Activated CD8-positive, alpha-beta T cell treated with anti-CD3 and anti-CD28 coated beads for 36 hours (primary cell): Measurements from ENCODE around the gene DCP1B. TPM values are rescaled to one million over a fixed set of nuclear protein-coding genes. Genes with fewer than 3 reads are reported as not detected.

Experiments used
- ATAC-seq: fragments of 200-7000 bp; cut with Tn5 transposase; one replicate; pipeline ENCODE4 v1.10.0; 2021; ENCODE audit warnings: mild to moderate bottlenecking, moderate library complexity
- CTCF ChIA-PET: fragments of 350-600 bp; sonication (Branson Sonifier 250); formaldehyde crosslinking; loops from one replicate; lab custom pipeline; 2021; ENCODE audit warnings: antibody characterized with exemption; lab: Charles Lee
- POLR2A ChIA-PET: fragments of 350-600 bp; sonication (Branson Sonifier 250); formaldehyde crosslinking; loops from one replicate; lab custom pipeline; 2021; ENCODE audit warnings: antibody characterized with exemption; lab: Charles Lee
- DNase-seq: peaks from one replicate; pipeline ENCODE4 v3.0.0-alpha.2; 2020
- H3K27ac Mint-ChIP-seq: one replicate; pipeline ENCODE4 v1.8.0; 2021; ENCODE audit warnings: mild to moderate bottlenecking, mixed read lengths
- H3K27me3 Mint-ChIP-seq: one replicate; pipeline ENCODE4 v1.8.0; 2021; ENCODE audit warnings: mixed read lengths
- H3K36me3 Mint-ChIP-seq: one replicate; pipeline ENCODE4 v1.8.0; 2021; ENCODE audit warnings: low read depth, mixed read lengths
- H3K4me1 Mint-ChIP-seq: one replicate; pipeline ENCODE4 v1.8.0; 2021; ENCODE audit warnings: low read depth, mixed read lengths
- H3K4me3 Mint-ChIP-seq: one replicate; pipeline ENCODE4 v1.8.0; 2021; ENCODE audit warnings: mild to moderate bottlenecking, moderate library complexity, mixed read lengths
- H3K9me3 Mint-ChIP-seq: one replicate; pipeline ENCODE4 v1.8.0; 2021; ENCODE audit warnings: mixed read lengths
- intact Hi-C: fragments of 100-400 bp; cut with micrococcal nuclease; formaldehyde crosslinking; loops from one replicate; pipeline ENCODE4 v1.10.0; 2022
- total RNA-seq, 2 experiments: library from RNA; stranded (reverse); gene quantifications; one replicate each; pipeline ENCODE4 v1.2.3, GENCODE V29; 2021
- TF ChIP-seq, protein P1 (sequence below): fragments of 200-600 bp; IDR thresholded peaks from one replicate; pipeline ENCODE4 v1.8.0; 2022; ENCODE audit warnings: antibody characterized with exemption, mild to moderate bottlenecking

The DCP1B gene
- total RNA-seq, 2 experiments from 2014 or later = 14.2 to 15.7 TPM

DNA sequence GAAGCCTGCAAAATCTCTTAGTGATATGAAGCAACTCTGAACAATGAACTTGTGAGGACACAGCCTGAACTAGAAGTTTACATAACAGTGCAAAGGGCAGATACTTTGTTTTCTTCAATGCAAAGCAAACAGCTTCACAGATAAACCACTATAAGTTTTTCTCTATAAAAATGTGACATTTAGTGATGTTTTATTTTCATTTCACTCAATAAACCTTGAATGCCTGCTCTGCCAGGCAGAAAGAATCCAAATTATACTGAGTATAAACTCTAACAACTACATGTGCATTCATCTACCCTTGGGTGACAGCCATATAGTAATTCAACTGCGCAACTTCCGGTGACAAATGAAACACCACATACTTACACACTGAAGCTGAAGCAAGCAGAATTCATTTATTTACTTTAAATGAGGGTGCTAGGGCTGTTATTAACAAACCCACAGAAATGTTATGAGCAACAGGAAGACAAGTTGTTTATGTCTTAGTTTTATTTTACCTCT, 10.3 kb downstream of the DCP1B start:
- Mint-ChIP-seq H3K27me3 (no peaks in the 10 kb centered on the region), H3K4me3 (no peak overlapping the region), H3K36me3 (peaks cover 37% of the 10 kb centered on the region), H3K4me1 (peaks cover 30% of the 10 kb centered on the region), H3K9me3 (no peaks in the 10 kb centered on the region), H3K27ac (peak overlapping the region; percentile 63)
- CTCF ChIA-PET = interaction anchor here (0.9 to 1.3 kb wide), 4 partner anchors 13 to 202 kb away, joined by 3 to 6 read pairs (median 3); no protein-coding TSS in a partner anchor
- intact Hi-C loops = no loop called here
- ATAC-seq (peak; percentile 70), DNase-seq (peak; percentile 10)
- POLR2A ChIA-PET = interaction anchor here (0.7 to 1.2 kb wide), 3 partner anchors 11 to 23 kb away, joined by 3 to 4 read pairs (median 3); partner anchors contain the start of gene DCP1B
- TF ChIP-seq, protein P1, sequence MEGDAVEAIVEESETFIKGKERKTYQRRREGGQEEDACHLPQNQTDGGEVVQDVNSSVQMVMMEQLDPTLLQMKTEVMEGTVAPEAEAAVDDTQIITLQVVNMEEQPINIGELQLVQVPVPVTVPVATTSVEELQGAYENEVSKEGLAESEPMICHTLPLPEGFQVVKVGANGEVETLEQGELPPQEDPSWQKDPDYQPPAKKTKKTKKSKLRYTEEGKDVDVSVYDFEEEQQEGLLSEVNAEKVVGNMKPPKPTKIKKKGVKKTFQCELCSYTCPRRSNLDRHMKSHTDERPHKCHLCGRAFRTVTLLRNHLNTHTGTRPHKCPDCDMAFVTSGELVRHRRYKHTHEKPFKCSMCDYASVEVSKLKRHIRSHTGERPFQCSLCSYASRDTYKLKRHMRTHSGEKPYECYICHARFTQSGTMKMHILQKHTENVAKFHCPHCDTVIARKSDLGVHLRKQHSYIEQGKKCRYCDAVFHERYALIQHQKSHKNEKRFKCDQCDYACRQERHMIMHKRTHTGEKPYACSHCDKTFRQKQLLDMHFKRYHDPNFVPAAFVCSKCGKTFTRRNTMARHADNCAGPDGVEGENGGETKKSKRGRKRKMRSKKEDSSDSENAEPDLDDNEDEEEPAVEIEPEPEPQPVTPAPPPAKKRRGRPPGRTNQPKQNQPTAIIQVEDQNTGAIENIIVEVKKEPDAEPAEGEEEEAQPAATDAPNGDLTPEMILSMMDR = no peak

DNA sequence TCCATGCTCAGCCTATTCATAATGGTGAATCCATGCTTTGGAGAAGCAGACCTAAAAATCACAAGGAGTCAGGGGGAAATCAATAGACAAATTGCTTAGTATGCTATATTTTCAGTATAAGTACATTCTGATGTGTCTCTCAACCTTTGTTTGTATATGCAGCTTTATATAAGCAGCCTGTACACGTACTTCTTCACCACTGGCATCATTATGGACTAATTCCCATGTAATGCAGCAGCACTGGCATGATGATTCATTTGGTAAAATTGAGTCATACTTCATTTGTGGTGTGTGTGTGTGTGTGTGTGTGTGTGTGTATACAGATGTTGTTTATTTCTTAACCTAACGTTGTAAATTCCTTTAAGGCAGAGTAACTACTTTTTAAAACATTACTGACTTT, 10.9 kb downstream of the DCP1B start:
- Mint-ChIP-seq H3K9me3 (no peaks in the 10 kb centered on the region), H3K4me1 (peaks cover 30% of the 10 kb centered on the region), H3K27ac (peak overlapping the region; percentile 67), H3K36me3 (peaks cover 41% of the 10 kb centered on the region), H3K4me3 (no peak overlapping the region), H3K27me3 (no peaks in the 10 kb centered on the region)
- DNase-seq (peak; percentile 17), ATAC-seq (peak; percentile 62)
- ChIA-PET POLR2A (interaction anchor here (0.7 to 1.2 kb wide), 2 partner anchors 17 to 24 kb away, joined by 3 read pairs; no protein-coding TSS in a partner anchor), CTCF (interaction anchor here (1.3 kb wide), 1 partner anchor 26 kb away, joined by 3 read pairs; no protein-coding TSS in a partner anchor)
- TF ChIP-seq, protein P1 = no peak
- intact Hi-C loops = no loop called here

DNA sequence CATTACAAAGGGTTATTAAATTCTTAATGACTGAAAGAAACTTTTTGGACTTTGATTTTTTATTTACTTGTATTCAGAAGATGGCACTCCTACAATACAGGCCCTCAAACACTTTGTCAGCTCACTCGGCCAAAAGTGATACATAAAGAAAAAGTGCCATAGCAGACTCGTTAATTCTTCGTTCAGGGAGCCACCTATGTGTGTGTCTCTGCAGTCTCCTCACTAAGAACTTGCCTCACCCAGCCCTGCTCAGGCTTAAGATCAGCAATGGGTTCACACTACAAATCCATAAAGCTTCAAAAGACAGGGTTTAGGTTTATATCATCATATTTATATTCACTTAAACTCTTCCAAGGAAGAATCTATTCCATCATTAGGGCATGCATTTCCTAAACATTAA, 11.5 kb downstream of the DCP1B start:
- CTCF ChIA-PET = interaction anchor here (1.3 kb wide), 1 partner anchor 26 kb away, joined by 3 read pairs; no protein-coding TSS in a partner anchor
- no peak overlapping the region for H3K4me3 Mint-ChIP-seq
- peaks cover 30% of the 10 kb centered on the region for H3K4me1 Mint-ChIP-seq
- H3K27me3 Mint-ChIP-seq = no peaks in the 10 kb centered on the region
- intact Hi-C loops = no loop called here
- TF ChIP-seq, protein P1 = no peak
- DNase-seq = no peak
- no peak overlapping the region for H3K27ac Mint-ChIP-seq
- H3K36me3 Mint-ChIP-seq = peaks cover 47% of the 10 kb centered on the region
- no peak for ATAC-seq
- POLR2A ChIA-PET = no interaction called here
- H3K9me3 Mint-ChIP-seq = no peaks in the 10 kb centered on the region

DNA sequence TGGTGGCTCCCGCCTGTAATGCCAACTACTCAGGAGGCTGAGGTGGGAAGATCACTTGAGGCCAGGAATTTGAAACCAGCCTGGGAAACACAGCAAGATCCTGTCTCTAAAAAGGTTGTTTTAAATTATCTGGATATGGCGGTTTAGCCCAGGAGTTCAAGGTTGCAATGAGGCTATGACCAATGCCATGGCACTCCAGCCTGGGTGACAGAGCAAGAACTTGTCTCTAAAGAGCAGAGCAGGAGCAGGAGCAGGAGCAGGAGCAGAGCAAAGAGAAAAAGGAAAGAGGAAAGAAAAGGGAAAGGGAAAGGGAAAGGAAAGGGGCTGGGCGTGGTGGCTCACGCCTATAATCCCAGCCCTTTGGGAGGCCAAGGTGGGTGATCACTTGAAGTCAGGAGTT, 15.1 kb downstream of the DCP1B start:
- no peak for DNase-seq
- peaks cover 67% of the 10 kb centered on the region for H3K36me3 Mint-ChIP-seq
- H3K9me3 Mint-ChIP-seq = peaks cover 14% of the 10 kb centered on the region
- H3K4me3 Mint-ChIP-seq = no peak overlapping the region
- ChIA-PET POLR2A (no interaction called here), CTCF (no interaction called here)
- ATAC-seq = no peak
- peaks cover 6% of the 10 kb centered on the region for H3K4me1 Mint-ChIP-seq
- H3K27me3 Mint-ChIP-seq = no peaks in the 10 kb centered on the region
- intact Hi-C loops = no loop called here
- TF ChIP-seq, protein P1 = no peak
- H3K27ac Mint-ChIP-seq = no peak overlapping the region

DNA sequence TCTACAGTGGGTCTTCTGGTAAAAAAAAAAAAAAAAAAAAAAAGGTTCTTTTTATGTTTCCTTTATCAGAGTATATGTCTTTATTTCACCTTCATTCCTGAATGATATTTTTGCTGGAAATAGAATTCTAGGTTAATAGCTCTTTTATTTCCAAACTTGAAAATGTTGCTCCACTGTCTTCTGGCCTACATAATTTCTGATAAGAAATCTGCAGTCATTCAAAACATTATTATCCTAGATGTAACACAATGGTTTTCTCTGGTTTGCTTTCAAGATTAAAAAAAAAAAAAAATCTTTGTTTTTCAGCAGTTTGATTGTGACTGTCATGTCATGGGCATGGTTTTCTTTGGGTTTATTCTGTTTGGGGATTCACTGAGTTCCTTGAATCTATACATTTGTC, 19.5 kb downstream of the DCP1B start:
- Mint-ChIP-seq H3K9me3 (peaks cover 14% of the 10 kb centered on the region), H3K4me3 (no peak overlapping the region), H3K27me3 (no peaks in the 10 kb centered on the region), H3K36me3 (peaks cover 53% of the 10 kb centered on the region), H3K4me1 (no peaks in the 10 kb centered on the region), H3K27ac (no peak overlapping the region)
- no peak for ATAC-seq
- intact Hi-C loops = no loop called here
- CTCF ChIA-PET = no interaction called here
- POLR2A ChIA-PET = no interaction called here
- no peak for DNase-seq
- TF ChIP-seq, protein P1 = no peak
